T-helper 17 cell (primary cell): ENCODE measurements around the gene IL1RL1. TPM values are rescaled to one million over a fixed set of nuclear protein-coding genes. Genes with fewer than 3 reads are reported as not detected.

Experiments
- ATAC-seq: fragments of 150-1000 bp; cut with Tn5 transposase; 2 replicates; pipeline ENCODE4 v1.10.0; 2021; ENCODE audit warnings: mild to moderate bottlenecking, moderate library complexity
- DNase-seq, 3 donors: peaks; one replicate each; pipeline versions ENCODE4 v3.0.0 to v3.0.0-alpha.2; 2020 to 2021
- H3K9me3 ChIP-seq: one replicate; pipeline ENCODE4 v1.7.0; 2013; ENCODE audit warnings: low read length, mild to moderate bottlenecking; ENCODE audit not compliant: control insufficient read depth, poor library complexity, severe bottlenecking
- H3K27ac Mint-ChIP-seq: one replicate; pipeline ENCODE4 v1.8.0; 2022; ENCODE audit warnings: mild to moderate bottlenecking, moderate library complexity, mixed read lengths
- H3K27me3 Mint-ChIP-seq: one replicate; pipeline ENCODE4 v1.8.0; 2022; ENCODE audit warnings: mixed read lengths
- H3K36me3 Mint-ChIP-seq: one replicate; pipeline ENCODE4 v1.8.0; 2022; ENCODE audit warnings: low read depth, mixed read lengths
- H3K4me1 Mint-ChIP-seq: one replicate; pipeline ENCODE4 v1.8.0; 2022; ENCODE audit warnings: mild to moderate bottlenecking, mixed read lengths
- H3K4me3 Mint-ChIP-seq: one replicate; pipeline ENCODE4 v1.8.0; 2022; ENCODE audit warnings: mild to moderate bottlenecking, moderate library complexity, mixed read lengths
- total RNA-seq, 4 donors: library from RNA in 2 of 4; stranded (reverse) in 2 of 4; gene quantifications; one replicate each; pipeline ENCODE4 v1.2.3 and lab custom pipeline; 2022 to 2026

Gene IL1RL1
- total RNA-seq, 2 donors from 2014 or later, result 0.60 to 0.99 TPM

GRCh38 chr2:102301867-102302362, 9.4 kb upstream of the IL1RL1 start:
- Mint-ChIP-seq H3K4me3 (peak overlapping the region; percentile 77), H3K27ac (no peak overlapping the region), H3K4me1 (peaks cover 18% of the 10 kb centered on the region), H3K27me3 (peaks cover 46% of the 10 kb centered on the region), H3K36me3 (peaks cover 5% of the 10 kb centered on the region)
- DNase-seq, result peak in 1 of 3 donors; percentile 16
- no peaks in the 10 kb centered on the region for H3K9me3 ChIP-seq
- ATAC-seq, result peak; percentile 99

GRCh38 chr2:102302458-102302857, 8.9 kb upstream of the IL1RL1 start:
- peaks cover 5% of the 10 kb centered on the region for H3K36me3 Mint-ChIP-seq
- H3K4me3 Mint-ChIP-seq, result no peak overlapping the region
- peaks cover 49% of the 10 kb centered on the region for H3K27me3 Mint-ChIP-seq

GRCh38 chr2:102303589-102303988, 7.8 kb upstream of the IL1RL1 start:
- Mint-ChIP-seq H3K27me3 (peaks cover 53% of the 10 kb centered on the region), H3K4me3 (no peak overlapping the region), H3K4me1 (peaks cover 18% of the 10 kb centered on the region), H3K27ac (no peak overlapping the region), H3K36me3 (peaks cover 5% of the 10 kb centered on the region)
- ATAC-seq (no peak), DNase-seq (no peak)
- H3K9me3 ChIP-seq, result no peaks in the 10 kb centered on the region

More at GRCh38 chr2:102302458-102302857, 8.9 kb upstream of the IL1RL1 start:
- DNase-seq (no peak), ATAC-seq (no peak)
- Mint-ChIP-seq H3K27ac (no peak overlapping the region), H3K4me1 (peaks cover 18% of the 10 kb centered on the region)
- H3K9me3 ChIP-seq, result no peaks in the 10 kb centered on the region

- H3K36me3 Mint-ChIP-seq, result peaks cover 5% of the 10 kb centered on the region
- peak overlapping the region; percentile 53 for H3K4me3 Mint-ChIP-seq
- peaks cover 18% of the 10 kb centered on the region for H3K4me1 Mint-ChIP-seq
- H3K9me3 ChIP-seq, result no peaks in the 10 kb centered on the region
- no peak for ATAC-seq
- DNase-seq, result no peak
- H3K27ac Mint-ChIP-seq, result no peak overlapping the region
- H3K27me3 Mint-ChIP-seq, result peaks cover 46% of the 10 kb centered on the region
These were observed 7.1 kb upstream of the IL1RL1 start for GRCh38 chr2:102304268-102304667.

GRCh38 chr2:102304711-102305611, 6.4 kb upstream of the IL1RL1 start:
- Mint-ChIP-seq H3K4me3 (peak overlapping the region; percentile 53), H3K27me3 (peaks cover 43% of the 10 kb centered on the region), H3K4me1 (peaks cover 18% of the 10 kb centered on the region), H3K36me3 (peaks cover 5% of the 10 kb centered on the region), H3K27ac (no peak overlapping the region)
- ATAC-seq, result no peak
- DNase-seq, result no peak
- H3K9me3 ChIP-seq, result no peaks in the 10 kb centered on the region

GRCh38 chr2:102306125-102306524, 5.2 kb upstream of the IL1RL1 start:
- Mint-ChIP-seq H3K4me1 (peaks cover 18% of the 10 kb centered on the region), H3K4me3 (no peak overlapping the region), H3K36me3 (peaks cover 5% of the 10 kb centered on the region), H3K27me3 (peaks cover 38% of the 10 kb centered on the region), H3K27ac (no peak overlapping the region)
- DNase-seq, result no peak
- ATAC-seq, result no peak
- H3K9me3 ChIP-seq, result no peaks in the 10 kb centered on the region

- H3K36me3 Mint-ChIP-seq, result peaks cover 2% of the 10 kb centered on the region
- H3K4me3 Mint-ChIP-seq, result no peak overlapping the region
- no peaks in the 10 kb centered on the region for H3K4me1 Mint-ChIP-seq
- H3K27ac Mint-ChIP-seq, result no peak overlapping the region
- peaks cover 12% of the 10 kb centered on the region for H3K27me3 Mint-ChIP-seq
- ATAC-seq (no peak), DNase-seq (no peak)
- no peaks in the 10 kb centered on the region for H3K9me3 ChIP-seq
These were observed 1.7 kb downstream of the IL1RL1 start for GRCh38 chr2:102313025-102313424.

GRCh38 chr2:102313471-102313870, 2.1 kb downstream of the IL1RL1 start:
- no peaks in the 10 kb centered on the region for H3K9me3 ChIP-seq
- Mint-ChIP-seq H3K27me3 (peaks cover 12% of the 10 kb centered on the region), H3K27ac (no peak overlapping the region), H3K36me3 (peaks cover 2% of the 10 kb centered on the region), H3K4me3 (no peak overlapping the region), H3K4me1 (no peaks in the 10 kb centered on the region)
- ATAC-seq, result no peak
- DNase-seq, result no peak

- Mint-ChIP-seq H3K27me3 (peaks cover 12% of the 10 kb centered on the region), H3K4me1 (no peaks in the 10 kb centered on the region), H3K27ac (no peak overlapping the region), H3K36me3 (peaks cover 2% of the 10 kb centered on the region), H3K4me3 (no peak overlapping the region)
- H3K9me3 ChIP-seq, result no peaks in the 10 kb centered on the region
- DNase-seq, result no peak
- no peak for ATAC-seq
These were observed 2.6 kb downstream of the IL1RL1 start for GRCh38 chr2:102313950-102314349.

- no peak overlapping the region for H3K27ac Mint-ChIP-seq
- DNase-seq (no peak), ATAC-seq (no peak)
- H3K4me1 Mint-ChIP-seq, result no peaks in the 10 kb centered on the region
- peaks cover 12% of the 10 kb centered on the region for H3K27me3 Mint-ChIP-seq
- H3K9me3 ChIP-seq, result no peaks in the 10 kb centered on the region
- peaks cover 2% of the 10 kb centered on the region for H3K36me3 Mint-ChIP-seq
- no peak overlapping the region for H3K4me3 Mint-ChIP-seq
These were observed 4.6 kb downstream of the IL1RL1 start for GRCh38 chr2:102315921-102316320.

- H3K9me3 ChIP-seq, result no peaks in the 10 kb centered on the region
- Mint-ChIP-seq H3K27me3 (peaks cover 7% of the 10 kb centered on the region), H3K36me3 (peaks cover 2% of the 10 kb centered on the region), H3K27ac (no peak overlapping the region), H3K4me3 (no peak overlapping the region), H3K4me1 (no peaks in the 10 kb centered on the region)
- ATAC-seq (no peak), DNase-seq (no peak)
These were observed 6.4 kb downstream of the IL1RL1 start for GRCh38 chr2:102317715-102318114.

GRCh38 chr2:102318437-102318836, 7.1 kb downstream of the IL1RL1 start:
- Mint-ChIP-seq H3K27ac (no peak overlapping the region), H3K27me3 (peaks cover 2% of the 10 kb centered on the region), H3K4me3 (no peak overlapping the region), H3K4me1 (no peaks in the 10 kb centered on the region), H3K36me3 (peaks cover 2% of the 10 kb centered on the region)
- ATAC-seq, result no peak
- H3K9me3 ChIP-seq, result no peaks in the 10 kb centered on the region
- no peak for DNase-seq

GRCh38 chr2:102321941-102322719, 10.8 kb downstream of the IL1RL1 start:
- Mint-ChIP-seq H3K4me3 (no peak overlapping the region), H3K27ac (no peak overlapping the region), H3K4me1 (no peaks in the 10 kb centered on the region), H3K27me3 (peaks cover 12% of the 10 kb centered on the region), H3K36me3 (peaks cover 2% of the 10 kb centered on the region)
- ATAC-seq (no peak), DNase-seq (no peak)
- no peaks in the 10 kb centered on the region for H3K9me3 ChIP-seq
